Natural killer cell (primary cell): ENCODE data around the gene TRMO. TPM values are rescaled to one million over a fixed set of nuclear protein-coding genes. Genes with fewer than 3 reads are reported as not detected.
A peak's percentile ranks its signal among the peaks of the same experiment; 100 is the strongest.

ENCODE experiments used
- ATAC-seq, 3 donors: fragments of 150-1000 bp in 2 of 3; fragments of 200-7000 bp in 1 of 3; cut with Tn5 transposase; 1 replicate in 1 of 3; 2 replicates in 2 of 3; pipeline ENCODE4 v1.10.0; 2021; ENCODE audit warnings: mild to moderate bottlenecking in 2 of 3, moderate library complexity in 2 of 3
- DNase-seq, 2 donors: peaks; one replicate each; pipeline versions ENCODE4 v3.0.0 to v3.0.0-alpha.2; 2013 to 2021; ENCODE audit warnings: mixed read lengths in 1 of 2
- H3K27ac ChIP-seq: one replicate; pipeline ENCODE4 v1.5.1; 2013; ENCODE audit warnings: mild to moderate bottlenecking, low read length
- H3K27me3 ChIP-seq: one replicate; pipeline ENCODE4 v1.6.1; 2013; ENCODE audit warnings: low read length; ENCODE audit not compliant: control insufficient read depth, insufficient read depth
- H3K36me3 ChIP-seq: one replicate; pipeline ENCODE4 v1.6.1; 2013; ENCODE audit warnings: low read length; ENCODE audit not compliant: control insufficient read depth, insufficient read depth
- H3K4me1 ChIP-seq: one replicate; pipeline ENCODE4 v1.6.1; 2013; ENCODE audit warnings: low read length; ENCODE audit not compliant: control insufficient read depth, insufficient read depth
- H3K4me3 ChIP-seq: one replicate; pipeline ENCODE4 v1.5.1; 2013; ENCODE audit warnings: low read length
- H3K9me3 ChIP-seq: one replicate; pipeline ENCODE4 v1.6.1; 2013; ENCODE audit warnings: low read length; ENCODE audit not compliant: control insufficient read depth, insufficient read depth
- H3K27ac Mint-ChIP-seq, 2 donors: one replicate each; pipeline ENCODE4 v1.8.0; 2022; ENCODE audit warnings: mild to moderate bottlenecking in 2 of 2, mixed read lengths in 2 of 2, moderate library complexity in 1 of 2
- H3K27me3 Mint-ChIP-seq, 2 donors: one replicate each; pipeline ENCODE4 v1.8.0; 2022; ENCODE audit warnings: low read depth in 2 of 2, mixed read lengths in 2 of 2
- H3K36me3 Mint-ChIP-seq: one replicate; pipeline ENCODE4 v1.8.0; 2022; ENCODE audit warnings: mixed read lengths
- H3K4me1 Mint-ChIP-seq, 2 donors: one replicate each; pipeline ENCODE4 v1.8.0; 2022; ENCODE audit warnings: mixed read lengths in 2 of 2
- H3K4me3 Mint-ChIP-seq: one replicate; pipeline ENCODE4 v1.8.0; 2022; ENCODE audit warnings: mild to moderate bottlenecking, moderate library complexity, mixed read lengths
- H3K9me3 Mint-ChIP-seq, 2 donors: one replicate each; pipeline ENCODE4 v1.8.0; 2022; ENCODE audit warnings: mixed read lengths in 2 of 2
- CTCF ChIP-seq: fragments of 200-600 bp; IDR thresholded peaks from one replicate; pipeline ENCODE4 v1.8.0; 2022; ENCODE audit warnings: antibody characterized with exemption
- WGBS: methylation state at CpG from one replicate; pipeline ENCODE4 v1.1.7; 2013; ENCODE audit warnings: missing lambda C conversion rate; ENCODE audit not compliant: insufficient coverage; 5-methylcytosine and 5-hydroxymethylcytosine counted together
- intact Hi-C: fragments of 100-400 bp; cut with micrococcal nuclease; formaldehyde crosslinking; loops from one replicate; pipeline ENCODE4 v1.14.2; 2022
- total RNA-seq, 4 donors: library from RNA; stranded (reverse); fragments of 120-200 nt in 1 of 4; gene quantifications; one replicate each; pipeline versions ENCODE4 v1.2.3 to v1.2.4, GENCODE V29; 2013 to 2022

TRMO gene
- total RNA-seq, 3 donors from 2014 or later (not counting 1 experiment from before 2014, with no cell fraction given): 26.6 to 35.1 (median 31.2) TPM

GRCh38 chr9:97940233-97940632 is 17.9 kb upstream of the TRMO start:
- Histone ChIP-seq H3K9me3 (no peaks in the 10 kb centered on the region), H3K4me1 (peaks cover 4% of the 10 kb centered on the region), H3K27ac (no peak overlapping the region), H3K36me3 (no peaks in the 10 kb centered on the region), H3K27me3 (no peaks in the 10 kb centered on the region), H3K4me3 (no peak overlapping the region)
- peaks cover 14 to 15% of the 10 kb centered on the region in 2 donors for H3K4me1 Mint-ChIP-seq
- DNase-seq: no peak
- H3K36me3 Mint-ChIP-seq: no peaks in the 10 kb centered on the region
- H3K9me3 Mint-ChIP-seq: no peaks in the 10 kb centered on the region
- intact Hi-C loops: no loop called here
- no peaks in the 10 kb centered on the region for H3K27me3 Mint-ChIP-seq
- H3K4me3 Mint-ChIP-seq: no peak overlapping the region
- no peak for TF ChIP-seq CTCF
- ATAC-seq: no peak
- H3K27ac Mint-ChIP-seq: no peak overlapping the region

- Mint-ChIP-seq H3K27ac (peak within 1 kb of the TSS; percentile 82 to 92), H3K4me3 (peak within 1 kb of the TSS; percentile 69), H3K36me3 (no peaks in the 10 kb centered on the region), H3K27me3 (no peaks in the 10 kb centered on the region), H3K4me1 (peaks cover 14 to 15% of the 10 kb centered on the region in 2 donors), H3K9me3 (no peaks in the 10 kb centered on the region)
- no peak for TF ChIP-seq CTCF
- H3K27me3 ChIP-seq: no peaks in the 10 kb centered on the region
- H3K4me1 ChIP-seq: peaks cover 4% of the 10 kb centered on the region
- intact Hi-C loops: loop anchor here (1.0 to 5.0 kb wide), 2 partner anchors 15 to 44 kb away; partner anchors contain the start of gene ANP32B
- peak within 1 kb of the TSS; percentile 62 for H3K27ac ChIP-seq
- no peaks in the 10 kb centered on the region for H3K36me3 ChIP-seq
- no peak within 1 kb of the TSS for H3K4me3 ChIP-seq
- ATAC-seq (peak; percentile 90 to 95 (median 93)), DNase-seq (peak in 1 of 2 donors; percentile 79)
- no peaks in the 10 kb centered on the region for H3K9me3 ChIP-seq
- WGBS: 0% methylated on average over 2 of the region's 3 CpGs
These were observed 15.9 kb upstream of the TRMO start, which contains the start of gene HEMGN for GRCh38 chr9:97938081-97938644. Gene HEMGN, minus strand, starts transcription at chr9:97938172. Its CDS starts 36 bp downstream, at chr9:97938136.

- TF ChIP-seq CTCF: no peak
- peaks cover 4% of the 10 kb centered on the region for H3K4me1 ChIP-seq
- intact Hi-C loops: loop anchor here (5.0 kb wide), 1 partner anchor 45 kb away; the partner anchor contains the start of gene ANP32B
- no peaks in the 10 kb centered on the region for H3K36me3 ChIP-seq
- Mint-ChIP-seq H3K27ac (no peak overlapping the region), H3K4me1 (peaks cover 14 to 15% of the 10 kb centered on the region in 2 donors), H3K27me3 (no peaks in the 10 kb centered on the region), H3K4me3 (no peak overlapping the region), H3K9me3 (no peaks in the 10 kb centered on the region), H3K36me3 (no peaks in the 10 kb centered on the region)
- no peak for ATAC-seq
- no peak for DNase-seq
- no peaks in the 10 kb centered on the region for H3K9me3 ChIP-seq
- no peak overlapping the region for H3K4me3 ChIP-seq
- H3K27me3 ChIP-seq: no peaks in the 10 kb centered on the region
- no peak overlapping the region for H3K27ac ChIP-seq
These were observed 14.7 kb upstream of the TRMO start for GRCh38 chr9:97936998-97937397.

- H3K9me3 ChIP-seq: no peaks in the 10 kb centered on the region
- no peaks in the 10 kb centered on the region for H3K36me3 ChIP-seq
- Mint-ChIP-seq H3K9me3 (no peaks in the 10 kb centered on the region), H3K4me3 (no peak overlapping the region), H3K4me1 (peaks cover 18 to 21% of the 10 kb centered on the region in 2 donors), H3K27ac (no peak overlapping the region), H3K36me3 (no peaks in the 10 kb centered on the region), H3K27me3 (no peaks in the 10 kb centered on the region)
- intact Hi-C loops: loop anchor here (5.0 kb wide), 1 partner anchor 47 kb away; the partner anchor contains the start of gene ANP32B
- H3K27me3 ChIP-seq: no peaks in the 10 kb centered on the region
- no peak overlapping the region for H3K27ac ChIP-seq
- DNase-seq (no peak), ATAC-seq (no peak)
- H3K4me3 ChIP-seq: no peak overlapping the region
- H3K4me1 ChIP-seq: peaks cover 8% of the 10 kb centered on the region
- no peak for TF ChIP-seq CTCF
- 90% methylated on average over 1 of the region's 1 CpG for WGBS
These were observed 13.0 kb upstream of the TRMO start for GRCh38 chr9:97935276-97935675.
